ENCODE measurements around the gene HPSE2.

DNA sequence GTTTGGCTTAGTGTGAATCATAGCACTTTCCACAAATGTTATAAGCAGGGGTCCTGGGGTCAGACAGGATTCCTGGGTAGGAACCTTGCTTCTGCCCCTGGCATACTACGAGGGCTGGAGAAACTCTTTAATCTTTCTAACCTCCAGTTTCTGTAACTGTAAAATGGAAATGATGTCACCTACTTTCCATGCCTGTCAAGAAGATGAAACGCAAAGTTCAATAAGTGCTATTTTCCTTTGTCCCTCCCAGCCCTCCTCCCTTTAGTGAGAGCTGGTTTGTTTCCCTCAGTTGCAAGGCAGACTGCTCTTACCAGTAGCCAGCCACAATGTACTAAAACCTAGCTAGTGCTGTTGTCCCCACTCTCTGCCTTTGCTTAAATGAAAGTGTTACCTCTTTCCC, 671.8 kb downstream of the HPSE2 start:
- TF ChIP-seq, protein P1, sequence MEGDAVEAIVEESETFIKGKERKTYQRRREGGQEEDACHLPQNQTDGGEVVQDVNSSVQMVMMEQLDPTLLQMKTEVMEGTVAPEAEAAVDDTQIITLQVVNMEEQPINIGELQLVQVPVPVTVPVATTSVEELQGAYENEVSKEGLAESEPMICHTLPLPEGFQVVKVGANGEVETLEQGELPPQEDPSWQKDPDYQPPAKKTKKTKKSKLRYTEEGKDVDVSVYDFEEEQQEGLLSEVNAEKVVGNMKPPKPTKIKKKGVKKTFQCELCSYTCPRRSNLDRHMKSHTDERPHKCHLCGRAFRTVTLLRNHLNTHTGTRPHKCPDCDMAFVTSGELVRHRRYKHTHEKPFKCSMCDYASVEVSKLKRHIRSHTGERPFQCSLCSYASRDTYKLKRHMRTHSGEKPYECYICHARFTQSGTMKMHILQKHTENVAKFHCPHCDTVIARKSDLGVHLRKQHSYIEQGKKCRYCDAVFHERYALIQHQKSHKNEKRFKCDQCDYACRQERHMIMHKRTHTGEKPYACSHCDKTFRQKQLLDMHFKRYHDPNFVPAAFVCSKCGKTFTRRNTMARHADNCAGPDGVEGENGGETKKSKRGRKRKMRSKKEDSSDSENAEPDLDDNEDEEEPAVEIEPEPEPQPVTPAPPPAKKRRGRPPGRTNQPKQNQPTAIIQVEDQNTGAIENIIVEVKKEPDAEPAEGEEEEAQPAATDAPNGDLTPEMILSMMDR (IDR thresholded peaks at IDR 0.05), result no peak
- TF ChIP-seq RCOR1 (IDR thresholded peaks at IDR 0.05; ENCODE audit: low read length) (no peak), SIN3A (IDR thresholded peaks at IDR 0.05; ENCODE audit: borderline replicate concordance, low read depth, low read length) (no peak), TEAD4 (IDR thresholded peaks at IDR 0.05; ENCODE audit: borderline replicate concordance, insufficient read depth) (no peak), MXI1 (IDR thresholded peaks at IDR 0.05; ENCODE audit: low read depth, low read length) (no peak), POLR2AphosphoS5 (IDR thresholded peaks at IDR 0.05; ENCODE audit: low read depth, low read length) (no peak), EZH2phosphoT487 (IDR thresholded peaks at IDR 0.05; ENCODE audit: borderline replicate concordance, low read depth) (no peak), YY1 (IDR thresholded peaks at IDR 0.05; ENCODE audit: low read depth) (no peak), SMC3 (IDR thresholded peaks at IDR 0.05; ENCODE audit: low read depth, low read length) (no peak)

All from SK-N-SH (cell line).